Cardiac muscle cell (in vitro differentiated cells and primary cell): ENCODE results near the gene MOV10L1. TPM values are rescaled to one million over a fixed set of nuclear protein-coding genes. Genes with fewer than 3 reads are reported as not detected.
A peak's percentile ranks its signal among the peaks of the same experiment; 100 is the strongest.

ENCODE experiments used
- DNase-seq, 2 donors: peaks; one replicate each; pipeline versions ENCODE4 v3.0.0 to v3.0.0-alpha.2; 2010 to 2017; ENCODE audit warnings: low read depth in 1 of 2, low spot score in 1 of 2
- H3K27ac ChIP-seq: fragments of 200-600 bp; sonication (generic); 2 replicates; pipeline ENCODE4 v1.5.1; 2016
- H3K27me3 ChIP-seq: fragments of 200-600 bp; sonication (generic); 2 replicates; pipeline ENCODE4 v1.6.0; 2016; ENCODE audit warnings: control low read depth
- H3K36me3 ChIP-seq: fragments of 200-600 bp; sonication (generic); 2 replicates; pipeline ENCODE4 v1.5.1; 2016; ENCODE audit warnings: control low read depth
- H3K4me1 ChIP-seq: fragments of 200-600 bp; sonication (generic); 2 replicates; pipeline ENCODE4 v1.8.1; 2017; ENCODE audit warnings: low read depth, mild to moderate bottlenecking, mixed run types
- H3K4me3 ChIP-seq: fragments of 200-600 bp; sonication (generic); 2 replicates; pipeline ENCODE4 v1.5.1; 2016; ENCODE audit warnings: mild to moderate bottlenecking
- H3K9me3 ChIP-seq: fragments of 200-600 bp; sonication (generic); 2 replicates; pipeline ENCODE4 v1.5.1; 2017; ENCODE audit warnings: low read depth, mild to moderate bottlenecking, control low read depth
- CTCF ChIP-seq: IDR thresholded peaks from 2 replicates; pipeline ENCODE4 v1.5.1; 2012; ENCODE audit warnings: low read depth, mild to moderate bottlenecking, low read length
- polyA plus RNA-seq: library from polyadenylated mRNA; unstranded; fragments of >200 nt; fragmentation: Nextera tagmentation; extraction: Ambion mirVana; gene quantifications from 2 replicates; pipeline ENCODE4 v1.2.1, GENCODE V29; 2016
- total RNA-seq: library from RNA; depleted of rRNA; stranded (reverse); fragments of >200 nt; gene quantifications from 2 replicates; pipeline ENCODE4 v1.2.3, GENCODE V29; 2016

MOV10L1 gene
- total and polyA plus RNA-seq, 2 experiments from 2014 or later: 1.1 TPM; not detected in 1

GRCh38 chr22:50107529-50107928 is 17.7 kb downstream of the MOV10L1 start:
- TF ChIP-seq CTCF: no peak
- no peaks in the 10 kb centered on the region for H3K4me1 ChIP-seq
- H3K4me3 ChIP-seq: no peak overlapping the region
- no peak for DNase-seq
- H3K9me3 ChIP-seq: no peaks in the 10 kb centered on the region
- no peaks in the 10 kb centered on the region for H3K27me3 ChIP-seq
- no peak overlapping the region for H3K27ac ChIP-seq
- no peaks in the 10 kb centered on the region for H3K36me3 ChIP-seq

GRCh38 chr22:50111056-50111455 is 21.2 kb downstream of the MOV10L1 start:
- no peak overlapping the region for H3K27ac ChIP-seq
- no peak overlapping the region for H3K4me3 ChIP-seq
- H3K4me1 ChIP-seq: no peaks in the 10 kb centered on the region
- H3K27me3 ChIP-seq: no peaks in the 10 kb centered on the region
- H3K9me3 ChIP-seq: no peaks in the 10 kb centered on the region
- no peak for TF ChIP-seq CTCF
- no peak for DNase-seq
- no peaks in the 10 kb centered on the region for H3K36me3 ChIP-seq

GRCh38 chr22:50112151-50113118 is 22.6 kb downstream of the MOV10L1 start:
- Histone ChIP-seq H3K4me3 (no peak overlapping the region), H3K9me3 (no peaks in the 10 kb centered on the region), H3K27ac (no peak overlapping the region), H3K36me3 (no peaks in the 10 kb centered on the region), H3K27me3 (no peaks in the 10 kb centered on the region), H3K4me1 (no peaks in the 10 kb centered on the region)
- DNase-seq: peak in 1 of 2 donors; percentile 92
- TF ChIP-seq CTCF: no peak

DNA sequence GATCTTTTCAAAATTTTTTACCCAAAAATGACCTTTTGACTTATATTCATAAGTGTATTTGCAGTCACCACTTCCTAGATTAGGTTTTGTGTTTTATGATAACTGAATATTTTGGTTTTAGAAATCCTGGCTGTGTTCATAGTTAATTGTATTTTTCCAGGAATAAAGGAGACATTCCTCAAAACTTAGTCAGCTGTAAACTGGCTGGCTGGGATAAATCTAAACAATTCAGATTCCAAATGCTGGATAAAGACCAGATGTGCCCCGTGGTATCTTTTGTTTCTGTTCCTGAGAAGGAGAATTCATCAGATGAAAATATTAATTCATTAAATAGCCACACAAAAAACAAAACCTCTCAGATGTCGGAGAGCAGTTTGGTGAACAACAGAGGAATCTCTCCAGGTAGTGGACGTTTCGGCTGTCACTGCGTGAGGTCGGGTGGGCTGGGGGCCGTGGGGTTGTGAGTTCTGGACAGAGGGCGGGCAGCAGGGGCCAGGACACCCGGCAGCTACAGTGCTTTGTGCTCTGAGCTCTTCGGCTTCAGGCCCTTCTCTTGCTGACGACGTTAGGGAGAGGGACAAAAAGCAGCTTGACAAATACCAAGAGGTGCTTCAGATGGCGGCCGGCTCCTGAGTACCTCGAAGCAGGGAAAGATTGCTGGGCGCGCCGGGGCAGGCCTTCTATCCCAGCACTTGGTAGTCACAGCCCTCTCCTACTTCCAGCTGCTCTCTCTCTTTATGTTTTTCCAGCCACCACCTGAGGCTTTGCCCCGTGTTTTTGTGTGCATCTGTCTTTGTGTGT is 24.6 kb downstream of the MOV10L1 start:
- Histone ChIP-seq H3K4me1 (peaks cover 13% of the 10 kb centered on the region), H3K9me3 (no peaks in the 10 kb centered on the region), H3K4me3 (no peak overlapping the region), H3K27me3 (no peaks in the 10 kb centered on the region), H3K27ac (peak overlapping the region; percentile 22), H3K36me3 (no peaks in the 10 kb centered on the region)
- DNase-seq: peak; percentile 31 to 88
- no peak for TF ChIP-seq CTCF

GRCh38 chr22:50115693-50116092 is 25.9 kb downstream of the MOV10L1 start:
- H3K4me1 ChIP-seq: peaks cover 18% of the 10 kb centered on the region
- no peaks in the 10 kb centered on the region for H3K27me3 ChIP-seq
- H3K4me3 ChIP-seq: no peak overlapping the region
- peak in 1 of 2 donors; percentile 61 for DNase-seq
- no peak for TF ChIP-seq CTCF
- no peaks in the 10 kb centered on the region for H3K36me3 ChIP-seq
- H3K9me3 ChIP-seq: no peaks in the 10 kb centered on the region
- H3K27ac ChIP-seq: no peak overlapping the region
